Breast epithelium (tissue), 3 donors: ENCODE measurements around the gene COPE.

ENCODE experiments used
- POLR2A ChIP-seq: fragments of 450-650 bp; IDR thresholded peaks from one replicate; pipeline ENCODE4 v1.6.1; 2016; ENCODE audit warnings: antibody characterized with exemption, mild to moderate bottlenecking, moderate library complexity
- TF ChIP-seq, protein P1 (sequence below), 3 donors: fragments of 450-650 bp; IDR thresholded peaks; one replicate each; pipeline ENCODE4 v1.5.1; 2016 to 2017; ENCODE audit warnings: antibody characterized with exemption in 3 of 3, mild to moderate bottlenecking in 3 of 3, moderate library complexity in 3 of 3

DNA sequence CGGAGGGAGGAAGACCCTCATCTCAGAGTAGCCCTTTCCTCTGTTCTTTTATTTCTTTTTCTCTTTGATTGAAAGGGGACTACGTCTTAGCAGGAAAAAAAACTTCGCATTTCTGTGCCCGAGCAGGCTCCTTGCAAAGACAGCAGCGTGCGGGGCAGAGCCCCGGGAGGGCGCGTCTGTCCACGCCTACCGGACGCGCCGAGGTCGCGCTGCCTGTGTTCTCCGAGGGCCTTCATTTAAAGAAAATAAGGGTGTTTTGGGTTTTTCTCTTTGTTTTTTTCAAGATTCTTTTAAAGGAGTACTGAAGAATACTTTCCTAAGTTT is 52.4 kb downstream of the COPE start:
- TF ChIP-seq, protein P1, sequence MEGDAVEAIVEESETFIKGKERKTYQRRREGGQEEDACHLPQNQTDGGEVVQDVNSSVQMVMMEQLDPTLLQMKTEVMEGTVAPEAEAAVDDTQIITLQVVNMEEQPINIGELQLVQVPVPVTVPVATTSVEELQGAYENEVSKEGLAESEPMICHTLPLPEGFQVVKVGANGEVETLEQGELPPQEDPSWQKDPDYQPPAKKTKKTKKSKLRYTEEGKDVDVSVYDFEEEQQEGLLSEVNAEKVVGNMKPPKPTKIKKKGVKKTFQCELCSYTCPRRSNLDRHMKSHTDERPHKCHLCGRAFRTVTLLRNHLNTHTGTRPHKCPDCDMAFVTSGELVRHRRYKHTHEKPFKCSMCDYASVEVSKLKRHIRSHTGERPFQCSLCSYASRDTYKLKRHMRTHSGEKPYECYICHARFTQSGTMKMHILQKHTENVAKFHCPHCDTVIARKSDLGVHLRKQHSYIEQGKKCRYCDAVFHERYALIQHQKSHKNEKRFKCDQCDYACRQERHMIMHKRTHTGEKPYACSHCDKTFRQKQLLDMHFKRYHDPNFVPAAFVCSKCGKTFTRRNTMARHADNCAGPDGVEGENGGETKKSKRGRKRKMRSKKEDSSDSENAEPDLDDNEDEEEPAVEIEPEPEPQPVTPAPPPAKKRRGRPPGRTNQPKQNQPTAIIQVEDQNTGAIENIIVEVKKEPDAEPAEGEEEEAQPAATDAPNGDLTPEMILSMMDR (IDR thresholded peaks at IDR 0.05): no peak
- no peak for TF ChIP-seq POLR2A
